HG03095 (cell line): ENCODE data around the gene DCBLD2.

Experiments
- ATAC-seq: cut with Tn5 transposase; IDR thresholded peaks from one replicate; pipeline ENCODE4 v1.9.1; 2021; ENCODE audit warnings: moderate library complexity; ENCODE audit not compliant: unreplicated experiment

DCBLD2 gene

DNA sequence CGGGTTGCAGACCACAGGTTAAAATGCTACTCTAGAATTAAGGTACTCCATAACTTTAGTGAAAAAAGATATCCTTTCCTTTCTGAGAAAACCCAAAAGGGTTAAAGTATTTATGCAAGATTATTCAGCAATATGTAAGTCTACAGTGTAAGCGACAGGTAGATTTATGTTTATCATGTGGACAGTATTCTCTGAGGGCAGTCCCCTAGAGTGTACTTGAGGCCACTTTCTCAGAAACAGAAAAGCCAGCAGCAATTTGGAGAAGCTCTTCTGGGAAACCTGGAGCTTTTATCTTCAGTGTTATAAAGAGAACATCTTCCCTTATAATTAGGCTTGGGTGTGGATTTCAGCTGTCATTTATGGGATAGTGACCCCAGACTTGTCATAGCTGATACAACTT, 129.5 kb downstream of the DCBLD2 start:
- no peak for ATAC-seq

DNA sequence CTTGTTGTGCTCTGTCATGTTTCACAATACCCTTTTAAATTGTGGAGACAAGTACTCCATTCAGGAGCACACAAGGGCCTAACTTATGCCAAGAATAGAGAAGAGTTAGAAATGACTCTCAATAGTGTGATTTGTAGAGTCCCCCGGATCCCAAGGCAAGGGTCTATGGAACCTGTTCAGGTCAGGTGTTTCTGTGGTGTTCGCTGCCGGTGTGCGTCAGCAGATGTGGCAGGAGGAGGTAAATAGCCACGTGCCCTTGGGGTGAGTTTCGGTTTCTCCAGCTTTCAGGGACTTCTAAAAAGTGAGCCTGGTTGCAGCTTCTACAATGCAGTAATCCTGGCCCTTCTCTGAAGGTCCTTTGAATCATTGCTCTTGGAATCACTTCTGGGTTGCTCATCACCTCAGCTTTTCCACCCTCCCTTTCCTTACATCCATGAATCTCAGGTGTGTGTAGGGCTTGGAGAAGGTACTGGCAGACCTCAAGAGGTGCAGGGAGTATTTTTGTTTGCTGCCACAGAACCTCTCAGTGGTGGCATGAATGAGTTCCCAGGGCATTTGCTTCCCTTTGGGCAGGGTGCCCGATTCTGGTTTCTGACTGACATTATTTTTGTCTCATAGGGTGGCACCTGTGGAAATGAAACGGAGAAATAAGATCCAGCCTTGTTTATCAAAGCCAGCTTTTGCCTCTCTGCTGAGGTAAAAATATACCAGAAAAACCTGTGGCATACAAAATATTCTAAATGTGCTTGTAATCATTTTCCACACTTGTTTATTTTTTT, 131.0 kb downstream of the DCBLD2 start:
- peak; percentile 78 for ATAC-seq

DNA sequence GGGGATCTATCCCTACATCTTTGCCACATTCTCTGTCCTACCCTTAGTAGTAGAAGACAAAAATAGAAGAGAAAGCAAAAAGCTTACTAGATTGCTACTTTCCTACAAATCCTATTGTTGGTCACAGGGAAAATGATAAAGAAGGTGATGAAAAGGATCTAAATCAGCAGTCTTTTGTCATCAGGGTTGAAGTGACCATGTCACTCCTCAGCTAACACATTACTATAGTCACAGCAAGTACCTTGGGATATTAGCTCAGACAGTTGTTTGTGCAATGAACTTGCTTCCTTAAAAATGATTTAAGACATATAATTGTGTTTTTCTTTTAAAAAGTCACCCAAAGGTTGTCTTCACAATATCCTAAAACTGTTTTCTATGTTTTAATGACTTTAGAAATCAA, 132.0 kb downstream of the DCBLD2 start:
- no peak for ATAC-seq

DNA sequence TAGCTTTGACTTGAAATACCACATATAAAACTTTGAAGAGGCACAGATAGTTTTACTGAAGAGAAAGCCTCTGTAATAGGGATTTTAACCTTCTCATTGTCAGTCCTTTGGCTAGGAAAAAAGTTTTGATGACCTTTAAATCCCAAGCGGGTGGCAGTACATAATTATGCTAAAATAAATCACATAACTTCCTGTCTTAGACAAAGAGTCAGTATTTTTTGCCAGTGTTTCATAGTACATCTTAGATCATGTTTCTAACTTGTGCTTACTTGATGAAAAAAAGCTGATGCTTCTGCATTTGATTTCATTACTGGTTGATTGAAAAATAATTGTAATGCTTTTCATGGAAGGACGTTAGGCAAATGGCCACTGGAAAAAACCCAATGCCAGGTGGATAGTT, 132.5 kb downstream of the DCBLD2 start:
- ATAC-seq: no peak

DNA sequence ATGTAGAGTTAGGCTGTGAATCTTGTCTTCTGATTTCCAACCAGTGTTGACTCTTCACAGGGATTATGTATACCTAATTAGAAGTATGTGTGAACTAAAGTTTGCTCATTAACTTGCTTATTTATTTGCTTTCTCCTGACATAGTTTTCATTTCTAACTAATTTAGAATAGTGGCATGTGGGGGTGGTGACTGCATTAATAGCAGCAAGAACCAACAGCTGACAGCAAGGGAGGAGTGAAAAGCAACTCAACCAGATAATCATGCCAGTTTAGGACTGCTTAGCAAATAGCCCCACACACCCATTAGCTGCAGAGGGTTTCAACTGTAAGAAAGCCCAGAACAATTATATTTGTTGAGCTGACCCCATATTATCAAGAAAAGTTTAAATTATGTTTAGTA, 134.6 kb downstream of the DCBLD2 start:
- no peak for ATAC-seq

DNA sequence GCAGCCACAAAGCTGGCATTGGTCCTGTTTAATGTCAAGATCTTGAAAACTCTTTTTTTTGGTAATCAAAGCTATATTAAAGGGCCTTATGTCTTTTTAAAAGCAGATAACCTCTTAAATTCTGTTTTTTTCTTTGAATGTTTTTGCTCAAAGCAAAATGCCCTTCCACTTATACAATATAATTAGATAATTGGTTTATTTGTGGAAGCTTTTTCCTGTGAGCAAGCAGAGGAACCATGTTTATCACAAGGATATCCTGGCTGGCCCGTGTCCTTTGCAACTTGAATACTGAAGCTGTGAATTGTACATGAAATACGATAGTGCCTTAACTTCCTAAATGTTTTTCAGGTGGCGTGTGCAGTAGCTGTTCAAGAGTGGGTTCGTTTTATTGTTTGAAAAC, 135.8 kb downstream of the DCBLD2 start:
- no peak for ATAC-seq

DNA sequence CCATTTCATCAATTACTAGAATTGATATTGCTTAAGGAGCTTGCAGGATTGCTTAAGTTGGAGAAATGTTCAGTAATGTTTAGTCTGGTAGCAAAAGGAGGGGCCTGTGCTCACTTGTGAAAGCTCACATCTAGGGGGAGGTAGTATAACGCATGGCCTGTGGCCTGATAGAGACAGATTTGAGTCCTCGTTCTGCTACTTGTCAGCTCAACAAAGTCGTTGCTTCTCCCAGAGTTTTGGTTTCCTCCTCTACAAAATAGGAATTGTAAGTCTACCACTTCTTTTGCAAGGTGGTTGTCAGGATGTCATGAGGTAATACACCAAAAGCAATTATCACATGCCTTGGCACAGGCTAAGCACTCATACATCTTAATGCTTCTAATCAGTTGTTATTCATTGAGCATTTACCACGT, 137.0 kb downstream of the DCBLD2 start:
- ATAC-seq: no peak

DNA sequence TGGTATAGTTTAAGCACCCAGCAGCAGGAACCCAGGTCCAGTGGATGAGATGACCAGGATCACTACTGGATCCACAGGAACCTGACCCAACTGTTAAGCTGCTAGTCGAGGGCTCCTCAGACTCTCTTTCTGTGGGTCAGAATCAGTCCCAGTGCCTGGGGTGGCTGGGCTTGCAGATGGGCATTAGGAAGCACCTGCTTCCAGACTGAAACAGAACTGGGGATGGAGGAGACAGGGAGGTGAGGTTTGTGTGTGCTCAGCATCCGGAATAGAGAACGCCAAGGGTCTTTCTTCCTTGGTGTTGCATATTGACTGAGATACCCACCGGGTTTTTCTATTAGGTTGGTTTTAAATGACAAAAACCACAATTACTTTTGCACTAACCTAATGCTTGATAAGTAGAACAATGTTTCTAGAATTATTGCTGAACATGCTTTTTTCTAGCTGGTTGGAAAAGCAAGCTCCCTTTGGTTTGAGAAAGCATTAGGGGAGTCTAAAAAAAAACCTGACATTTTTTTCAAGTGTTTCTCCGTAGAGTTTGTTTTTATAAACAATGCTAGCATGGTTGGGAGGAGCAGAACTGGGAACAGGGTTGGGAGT, 137.6 kb downstream of the DCBLD2 start:
- ATAC-seq: no peak

DNA sequence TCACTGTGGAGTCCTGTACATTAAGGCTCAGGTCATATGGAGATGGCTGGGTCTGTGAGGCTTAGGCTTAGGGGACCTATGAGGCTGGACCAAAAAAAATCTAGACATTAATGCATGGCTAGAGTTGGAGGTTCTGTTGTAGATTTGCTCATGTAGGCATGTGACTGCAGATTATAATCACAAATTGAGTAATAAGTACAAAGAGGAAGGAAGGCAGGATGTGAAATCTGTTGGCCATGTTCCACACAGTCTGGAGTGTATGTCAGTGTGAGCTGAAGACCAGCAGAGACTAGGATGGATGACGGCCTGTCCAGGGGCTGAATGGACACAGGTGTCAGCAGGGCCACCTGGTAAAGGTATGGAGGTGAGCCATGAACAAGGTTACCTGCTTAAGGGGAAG, 138.4 kb downstream of the DCBLD2 start, which contains the start of gene ST3GAL6:
Gene ST3GAL6 (plus strand): TSS at position 265 of the 400 bp plus-strand sequence. CDS start 5,101 bp downstream, outside the sequence.
- ATAC-seq: peak; percentile 39

DNA sequence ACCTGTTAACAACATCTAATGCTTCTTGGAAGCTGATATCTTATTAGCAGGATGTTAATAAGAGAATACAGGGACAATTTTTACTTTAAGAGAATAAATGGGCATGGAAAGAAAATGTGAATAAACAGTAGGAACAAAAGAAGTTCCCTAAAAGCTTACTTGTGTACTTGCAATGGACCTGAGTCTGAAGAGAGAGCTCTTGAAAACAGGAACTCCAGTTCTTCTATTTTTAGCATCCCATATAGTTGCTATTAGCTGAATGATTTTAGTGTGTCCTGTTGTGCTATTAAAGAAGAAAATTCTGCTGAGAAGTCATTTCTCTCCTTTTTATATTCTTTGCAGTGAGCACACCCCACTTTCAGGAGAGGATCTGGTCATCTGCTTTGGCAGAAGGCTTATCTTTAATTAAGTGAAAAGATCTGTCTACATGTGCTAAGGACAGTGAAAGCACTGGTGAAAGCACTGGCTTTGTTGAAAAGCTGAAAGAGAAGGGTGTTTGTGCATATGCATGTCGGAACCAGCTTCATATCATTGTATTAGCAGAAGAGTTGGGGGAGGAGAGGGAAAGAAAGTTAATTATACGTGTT, 139.8 kb downstream of the DCBLD2 start:
- no peak for ATAC-seq

DNA sequence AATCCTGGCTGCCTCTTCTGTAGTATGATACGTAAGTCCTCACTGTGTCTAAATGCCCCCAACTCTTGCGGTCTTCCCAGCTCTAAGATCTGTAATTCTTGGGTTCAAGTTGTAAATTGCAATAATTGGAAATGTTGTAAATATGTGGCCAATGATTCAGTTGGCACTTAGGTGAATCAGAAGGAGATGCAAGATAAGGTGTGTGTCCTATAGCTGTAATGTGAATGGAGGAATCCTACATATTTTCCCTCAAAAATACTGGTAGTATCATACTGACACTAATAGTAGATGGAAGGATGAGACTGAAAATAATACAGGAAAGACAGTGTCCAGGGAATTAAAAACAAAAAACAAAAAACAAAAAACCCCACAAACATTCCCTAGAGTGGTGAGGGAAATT, 141.9 kb downstream of the DCBLD2 start:
- ATAC-seq: no peak

DNA sequence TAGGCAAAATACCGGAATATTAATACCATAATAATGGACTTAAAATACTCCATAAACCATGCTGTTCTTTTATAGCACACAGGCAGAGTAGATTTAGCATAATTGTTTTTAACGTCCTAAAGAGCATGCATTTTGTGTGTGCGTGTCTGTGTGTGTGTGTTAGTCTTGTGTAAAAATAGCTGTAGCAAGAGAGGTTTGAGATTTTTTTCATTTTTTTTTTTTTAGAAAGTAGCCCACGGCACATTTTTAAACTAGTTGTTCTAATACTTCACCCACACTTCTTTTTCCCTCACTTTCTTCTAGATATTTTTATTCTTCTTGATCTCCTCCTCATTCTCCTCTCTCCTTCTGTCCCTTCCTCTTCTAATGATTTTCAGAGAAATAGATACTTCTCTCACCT, 145.9 kb downstream of the DCBLD2 start:
- no peak for ATAC-seq

DNA sequence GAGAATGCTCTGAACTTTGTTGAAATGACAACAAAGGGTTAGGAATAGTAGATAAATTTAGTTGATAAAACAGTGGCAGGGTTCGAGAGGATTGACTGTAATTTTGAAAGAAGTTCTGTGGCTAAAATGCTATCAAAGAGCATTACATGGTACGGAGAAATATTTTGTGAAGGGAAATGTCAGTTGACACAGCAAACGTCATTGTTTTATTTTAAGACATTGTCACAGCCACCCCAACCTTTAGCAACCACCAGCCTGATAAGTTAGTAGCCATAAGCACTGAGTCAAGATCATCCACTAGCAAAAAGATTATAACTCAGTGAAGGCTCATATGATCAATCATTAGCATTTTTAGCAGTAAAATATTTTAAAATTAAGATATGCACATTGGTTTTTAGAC, 147.0 kb downstream of the DCBLD2 start:
- ATAC-seq: no peak

DNA sequence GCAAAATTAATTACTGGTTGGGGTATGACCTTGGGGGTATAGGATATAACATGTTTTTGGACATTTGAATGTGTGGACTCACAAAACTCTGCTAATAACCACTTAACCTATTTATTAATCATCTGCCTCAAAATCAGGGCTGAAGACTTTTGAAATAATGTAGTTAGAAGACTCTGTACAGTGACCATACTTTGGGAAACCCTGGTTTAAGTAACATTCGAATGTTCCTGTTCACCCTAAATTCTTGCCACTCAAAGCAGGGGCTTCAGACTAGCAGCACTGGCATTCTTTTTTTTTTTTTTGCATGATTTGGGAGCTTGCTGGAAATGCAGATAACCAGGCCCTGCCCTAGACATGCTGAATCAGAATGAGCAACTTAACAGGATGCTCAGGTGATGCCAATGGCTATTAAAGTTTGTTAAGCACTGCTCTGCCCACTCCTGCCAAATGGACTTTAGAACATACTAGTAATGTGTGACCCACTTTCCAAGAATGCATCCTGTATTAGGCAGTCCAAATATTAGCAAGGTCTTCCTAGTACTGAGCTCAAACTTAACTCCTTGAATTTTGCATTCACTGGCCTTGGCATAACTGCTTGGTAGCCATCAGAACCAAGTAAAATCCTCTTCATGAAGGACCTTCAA, 151.1 kb downstream of the DCBLD2 start:
- ATAC-seq: no peak

DNA sequence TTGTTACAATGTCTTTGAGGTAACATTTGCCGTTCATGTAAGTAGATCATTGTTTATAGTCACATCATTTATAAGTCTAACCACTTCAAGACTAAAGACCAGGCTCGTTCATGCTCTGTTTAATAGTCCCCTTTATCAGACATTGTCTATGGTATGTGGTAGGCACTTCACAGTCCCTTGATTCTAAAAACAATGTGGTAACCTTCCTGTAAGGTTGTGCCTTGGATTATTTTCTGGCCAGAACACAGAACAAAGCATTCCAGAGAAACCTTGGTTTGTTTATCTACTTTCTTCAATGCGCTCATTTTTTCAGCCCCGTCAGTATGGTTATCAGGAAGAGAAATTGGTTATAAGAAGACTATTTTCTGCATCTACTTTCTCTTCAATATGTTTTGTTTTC, 154.6 kb downstream of the DCBLD2 start:
- no peak for ATAC-seq

DNA sequence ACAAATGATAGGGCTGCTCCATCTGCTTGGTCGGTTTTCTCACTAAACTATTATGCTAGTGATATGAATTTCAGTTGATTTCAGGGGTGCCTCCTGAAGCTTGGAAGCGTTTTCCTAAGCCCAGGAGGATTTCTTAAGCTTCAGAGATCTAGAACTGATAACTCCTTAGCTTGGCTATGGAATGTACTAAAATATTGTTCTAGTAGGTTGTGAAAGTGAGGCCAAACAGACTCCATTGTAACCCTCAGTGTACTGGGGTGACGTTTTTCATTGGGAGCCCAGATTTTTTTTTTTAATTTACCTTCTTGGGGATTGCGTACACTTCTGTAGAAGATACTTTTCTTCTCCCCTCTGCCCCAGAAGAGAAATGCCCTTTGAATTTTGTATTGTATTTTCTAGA, 155.4 kb downstream of the DCBLD2 start:
- ATAC-seq: no peak
